HG03066 (cell line): ENCODE measurements around the gene JUNB.
"Not testable (repeated sequence)": the region's sequence is repeated elsewhere in the genome, so short reads cannot be mapped to it uniquely, and the experiment has no call there.

Experiments used
- ATAC-seq: cut with Tn5 transposase; IDR thresholded peaks from one replicate; pipeline ENCODE4 v1.9.1; 2021; ENCODE audit warnings: low read depth; ENCODE audit not compliant: unreplicated experiment

JUNB gene

GRCh38 chr19:12788682-12789097, 2.6 kb upstream of the JUNB start:
- ATAC-seq = no peak

GRCh38 chr19:12789098-12789903, 2.0 kb upstream of the JUNB start:
- ATAC-seq = no peak

DNA sequence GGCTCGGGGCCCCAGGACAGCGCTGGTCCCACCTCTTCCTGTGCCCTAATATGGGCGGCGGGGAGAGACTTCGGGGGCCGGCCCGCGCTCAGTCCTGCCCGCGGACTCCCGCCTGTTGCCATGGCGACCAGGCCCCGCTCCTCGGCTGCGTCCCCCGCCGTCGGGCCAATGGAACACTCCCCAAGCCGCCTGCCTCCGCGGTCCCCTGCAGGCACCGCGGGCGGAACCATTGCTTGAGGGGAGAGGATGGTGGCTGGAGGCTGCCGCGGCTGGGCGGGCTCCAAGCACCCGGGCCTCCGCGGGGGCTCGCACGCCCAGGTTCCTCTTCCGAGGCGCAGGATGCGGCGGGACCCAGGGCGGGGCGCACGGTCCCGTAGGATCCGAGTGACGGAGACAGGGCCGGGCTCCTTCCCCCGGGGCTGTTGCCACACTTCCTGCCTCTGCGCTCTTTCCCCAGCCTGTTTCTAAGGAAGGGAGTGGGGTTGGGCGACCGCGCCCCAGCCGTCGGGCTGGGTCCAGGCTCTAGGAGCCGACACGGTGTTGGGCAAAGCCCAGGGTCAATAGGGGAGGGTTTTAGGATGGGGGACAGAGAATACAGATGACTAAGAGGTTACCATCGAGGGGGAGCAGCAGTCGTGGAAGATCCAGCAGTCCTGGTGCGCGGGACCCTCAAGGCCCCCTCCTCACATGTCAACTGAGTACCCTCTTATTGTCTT, 1.2 kb upstream of the JUNB start:
- ATAC-seq = peak; percentile 45

DNA sequence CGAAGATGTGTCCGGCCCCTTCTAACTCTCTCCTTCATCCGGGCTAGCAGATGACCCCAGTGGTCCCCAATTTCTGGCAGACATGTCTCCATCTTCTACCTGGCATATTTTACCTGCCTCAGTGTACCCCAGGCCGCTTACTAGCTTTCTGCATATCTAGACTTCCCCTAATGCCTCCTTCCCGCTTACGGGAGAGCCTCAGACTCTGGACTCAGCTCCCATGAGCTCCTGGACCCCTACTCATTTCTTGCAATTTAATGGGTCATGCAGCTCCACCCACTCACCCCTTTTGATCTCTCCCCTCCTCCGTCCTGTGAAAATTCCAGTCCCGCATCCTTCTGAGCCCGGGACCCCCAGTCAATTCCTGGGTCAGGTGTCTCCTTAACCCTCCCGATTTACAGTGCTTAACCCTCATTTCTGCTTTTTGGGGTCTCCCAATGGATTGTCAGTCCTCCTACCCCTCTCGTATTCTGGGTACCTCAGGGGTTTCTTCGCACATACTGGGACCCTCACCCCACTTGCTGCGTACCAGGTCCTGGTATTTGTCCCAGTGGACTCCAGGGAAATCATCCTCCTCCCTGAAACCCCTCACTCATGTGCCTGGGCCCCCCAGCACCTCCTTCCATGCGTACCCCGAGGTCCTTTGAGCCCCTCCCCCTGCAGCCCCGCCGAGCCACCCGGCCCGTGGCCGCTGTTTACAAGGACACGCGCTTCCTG, 500 bp upstream of the JUNB start:
- ATAC-seq = no peak

DNA sequence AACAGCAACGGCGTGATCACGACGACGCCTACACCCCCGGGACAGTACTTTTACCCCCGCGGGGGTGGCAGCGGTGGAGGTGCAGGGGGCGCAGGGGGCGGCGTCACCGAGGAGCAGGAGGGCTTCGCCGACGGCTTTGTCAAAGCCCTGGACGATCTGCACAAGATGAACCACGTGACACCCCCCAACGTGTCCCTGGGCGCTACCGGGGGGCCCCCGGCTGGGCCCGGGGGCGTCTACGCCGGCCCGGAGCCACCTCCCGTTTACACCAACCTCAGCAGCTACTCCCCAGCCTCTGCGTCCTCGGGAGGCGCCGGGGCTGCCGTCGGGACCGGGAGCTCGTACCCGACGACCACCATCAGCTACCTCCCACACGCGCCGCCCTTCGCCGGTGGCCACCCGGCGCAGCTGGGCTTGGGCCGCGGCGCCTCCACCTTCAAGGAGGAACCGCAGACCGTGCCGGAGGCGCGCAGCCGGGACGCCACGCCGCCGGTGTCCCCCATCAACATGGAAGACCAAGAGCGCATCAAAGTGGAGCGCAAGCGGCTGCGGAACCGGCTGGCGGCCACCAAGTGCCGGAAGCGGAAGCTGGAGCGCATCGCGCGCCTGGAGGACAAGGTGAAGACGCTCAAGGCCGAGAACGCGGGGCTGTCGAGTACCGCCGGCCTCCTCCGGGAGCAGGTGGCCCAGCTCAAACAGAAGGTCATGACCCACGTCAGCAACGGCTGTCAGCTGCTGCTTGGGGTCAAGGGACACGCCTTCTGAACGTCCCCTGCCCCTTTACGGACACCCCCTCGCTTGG, 966 bp downstream of the JUNB start:
- ATAC-seq = no peak

- no peak for ATAC-seq
Observed at GRCh38 chr19:12792853-12793289, 1.6 kb downstream of the JUNB start.

GRCh38 chr19:12793290-12794195, 2.3 kb downstream of the JUNB start:
- no peak for ATAC-seq

DNA sequence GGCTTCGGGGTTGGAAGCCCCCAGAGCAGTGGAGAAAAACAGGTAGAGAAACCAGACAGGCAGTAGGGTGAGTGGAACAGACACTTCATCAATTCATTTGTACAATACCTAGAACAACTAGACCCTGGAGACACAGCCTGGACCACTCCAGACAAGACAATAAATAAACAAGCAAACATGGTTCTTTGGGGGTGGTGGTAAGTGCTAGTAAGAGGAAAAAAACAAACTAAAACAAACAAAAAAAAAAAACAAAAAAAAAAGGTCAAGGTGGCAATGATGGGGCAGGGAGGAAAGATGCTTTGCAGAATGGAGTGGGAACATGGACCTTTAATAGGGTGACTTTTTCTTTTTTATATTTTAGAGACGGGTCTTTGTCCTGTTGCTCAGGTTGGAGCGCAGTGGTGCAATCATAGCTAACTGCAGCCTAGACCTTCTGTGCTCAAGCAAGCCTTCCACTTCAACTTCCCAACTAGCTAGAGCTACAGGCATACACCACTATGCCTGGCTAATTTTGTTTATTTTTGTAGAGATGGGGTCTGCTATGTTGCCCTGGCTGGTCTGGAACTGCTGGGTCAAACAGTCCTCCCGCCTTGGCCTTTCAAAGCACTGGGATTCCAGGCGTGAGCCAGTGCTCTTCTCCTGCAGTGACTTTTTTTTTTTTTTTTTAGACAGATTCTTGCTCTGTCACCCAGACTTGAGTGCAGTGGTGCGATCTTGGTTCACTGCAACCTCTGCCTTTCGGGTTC, 3.1 kb downstream of the JUNB start:
- ATAC-seq = no peak

DNA sequence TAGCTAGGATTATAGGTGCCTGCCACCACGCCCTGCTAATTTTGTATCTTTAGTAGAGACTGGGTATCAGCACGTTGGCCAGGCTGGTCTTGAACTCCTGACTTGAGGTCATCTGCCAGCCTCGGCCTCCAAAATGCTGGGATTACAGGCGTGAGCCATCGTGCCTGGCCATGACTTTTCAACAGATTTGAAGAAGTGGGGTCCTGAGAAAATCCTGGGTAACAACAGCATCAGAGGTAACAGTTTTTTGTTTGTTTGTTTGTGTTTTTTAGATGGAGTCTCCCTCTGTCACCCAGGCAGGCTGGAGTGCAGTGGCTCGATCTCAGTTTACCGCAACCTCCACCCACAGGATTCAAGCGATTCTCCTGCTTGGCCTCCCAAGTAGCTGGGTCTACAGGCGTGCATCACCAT, 3.7 kb downstream of the JUNB start:
- ATAC-seq = no peak

GRCh38 chr19:12796146-12797071, 5.1 kb downstream of the JUNB start:
- ATAC-seq = no peak

- no peak for ATAC-seq
Observed at GRCh38 chr19:12797141-12797587, 5.9 kb downstream of the JUNB start.

DNA sequence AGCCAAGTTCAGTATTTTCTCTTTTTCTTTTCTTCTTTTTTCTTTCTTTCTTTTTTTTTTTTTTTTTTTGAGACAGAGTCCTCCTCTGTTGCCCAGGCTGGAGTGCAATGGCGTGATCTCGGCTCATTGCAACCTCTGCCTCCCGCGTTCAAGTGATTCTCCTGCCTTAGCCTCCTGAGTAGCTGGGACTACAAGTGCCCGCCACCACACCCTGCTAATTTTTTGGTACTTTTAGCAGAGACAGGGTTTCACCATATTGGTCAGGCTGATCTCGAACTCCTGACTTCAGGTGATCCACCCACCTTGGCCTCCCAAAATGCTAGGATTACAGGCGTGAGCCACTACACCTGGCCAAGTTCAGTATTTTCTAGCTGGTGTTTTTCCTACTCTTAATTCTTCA, 6.3 kb downstream of the JUNB start:
- ATAC-seq = not testable (repeated sequence)

DNA sequence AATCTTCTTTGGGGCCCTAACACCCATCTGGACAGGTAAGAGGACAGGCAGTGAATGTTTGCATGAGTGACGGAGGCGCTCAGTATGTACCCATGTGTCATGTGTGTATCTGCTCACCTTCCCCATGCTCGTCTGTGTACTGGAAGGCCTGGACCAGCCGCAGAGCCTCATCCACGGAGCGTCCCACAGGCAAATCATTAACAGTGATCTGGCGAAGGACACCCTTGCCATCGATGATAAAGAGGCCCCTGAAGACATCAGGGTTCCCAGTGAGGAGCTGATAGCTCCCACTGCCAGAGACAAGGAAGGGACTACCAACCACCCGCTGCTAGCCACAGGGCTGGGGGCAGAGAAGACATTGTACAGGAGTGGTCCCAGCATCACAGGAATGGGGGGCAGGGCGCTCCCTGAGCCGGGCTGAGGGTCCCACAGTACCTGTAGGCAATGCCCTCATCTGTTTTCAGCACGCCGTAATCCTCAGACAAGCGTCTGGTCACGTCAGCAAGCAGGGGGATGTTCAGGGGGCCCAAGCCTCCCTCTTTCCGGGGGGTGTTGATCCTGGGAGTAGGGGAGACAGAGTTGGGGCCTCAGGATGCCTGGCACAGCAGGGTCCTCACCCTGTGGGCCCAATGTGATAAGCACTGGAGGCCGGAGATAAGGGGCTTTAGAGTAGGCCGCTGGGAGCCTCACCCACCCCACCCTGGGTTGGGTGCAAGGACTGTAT, 8.6 kb downstream of the JUNB start:
- ATAC-seq = no peak

DNA sequence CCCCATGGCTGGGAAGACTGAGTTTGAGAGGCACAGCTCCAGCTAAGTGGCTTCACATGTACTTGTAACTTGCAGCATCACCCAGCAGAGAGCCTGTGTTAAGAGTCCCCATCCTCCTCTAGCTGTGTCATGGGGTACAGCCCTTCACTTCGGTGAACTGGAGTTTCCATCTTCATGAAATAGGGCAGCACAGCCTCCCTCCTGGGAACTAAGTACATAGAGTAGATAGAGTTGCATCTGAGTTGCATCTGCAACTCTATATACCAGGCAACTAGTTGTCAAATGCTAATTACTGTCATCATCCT, 9.1 kb downstream of the JUNB start:
- ATAC-seq = no peak

- ATAC-seq = no peak
Observed at GRCh38 chr19:12800923-12801465, 9.7 kb downstream of the JUNB start.

- ATAC-seq = no peak
Observed at GRCh38 chr19:12801466-12802266, 10.4 kb downstream of the JUNB start, which contains the start of the genes PRDX2 and THSD8. Gene PRDX2, minus strand, starts transcription at chr19:12801800. Its CDS starts 539 bp downstream, at chr19:12801261. Gene THSD8, plus strand, starts transcription at chr19:12802069. Its CDS starts 3 bp downstream, at chr19:12802072.
